ENCODE data around the gene SNAI3.

GRCh38 chr16:88640498-88641247, 45.6 kb downstream of the SNAI3 start:
- TF ChIP-seq, protein P1, sequence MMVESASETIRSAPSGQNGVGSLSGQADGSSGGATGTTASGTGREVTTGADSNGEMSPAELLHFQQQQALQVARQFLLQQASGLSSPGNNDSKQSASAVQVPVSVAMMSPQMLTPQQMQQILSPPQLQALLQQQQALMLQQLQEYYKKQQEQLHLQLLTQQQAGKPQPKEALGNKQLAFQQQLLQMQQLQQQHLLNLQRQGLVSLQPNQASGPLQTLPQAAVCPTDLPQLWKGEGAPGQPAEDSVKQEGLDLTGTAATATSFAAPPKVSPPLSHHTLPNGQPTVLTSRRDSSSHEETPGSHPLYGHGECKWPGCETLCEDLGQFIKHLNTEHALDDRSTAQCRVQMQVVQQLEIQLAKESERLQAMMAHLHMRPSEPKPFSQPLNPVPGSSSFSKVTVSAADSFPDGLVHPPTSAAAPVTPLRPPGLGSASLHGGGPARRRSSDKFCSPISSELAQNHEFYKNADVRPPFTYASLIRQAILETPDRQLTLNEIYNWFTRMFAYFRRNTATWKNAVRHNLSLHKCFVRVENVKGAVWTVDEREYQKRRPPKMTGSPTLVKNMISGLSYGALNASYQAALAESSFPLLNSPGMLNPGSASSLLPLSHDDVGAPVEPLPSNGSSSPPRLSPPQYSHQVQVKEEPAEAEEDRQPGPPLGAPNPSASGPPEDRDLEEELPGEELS (CRISPR knock-in tag; IDR thresholded peaks at IDR 0.05): no peak
- TF ChIP-seq, protein P2, sequence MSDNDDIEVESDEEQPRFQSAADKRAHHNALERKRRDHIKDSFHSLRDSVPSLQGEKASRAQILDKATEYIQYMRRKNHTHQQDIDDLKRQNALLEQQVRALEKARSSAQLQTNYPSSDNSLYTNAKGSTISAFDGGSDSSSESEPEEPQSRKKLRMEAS (CRISPR knock-in tag; IDR thresholded peaks at IDR 0.05): no peak
- TF ChIP-seq PRRX2 (CRISPR knock-in tag; IDR thresholded peaks at IDR 0.05) (no peak), NFYB (CRISPR knock-in tag; conservative IDR thresholded peaks at IDR 0.05; ENCODE audit: low read depth) (no peak), TCF7 (CRISPR knock-in tag; IDR thresholded peaks at IDR 0.05; ENCODE audit: low read depth) (no peak)
